Measurements from ENCODE around the gene NKX2-8. TPM values are rescaled to one million over a fixed set of nuclear protein-coding genes. Genes with fewer than 3 reads are reported as not detected.
A peak's percentile ranks its signal among the peaks of the same experiment; 100 is the strongest.

The NKX2-8 gene
- total and polyA plus RNA-seq, 10 donors, result not detected

GRCh38 chr14:36579001-36579555 lies 3.3 kb downstream of the NKX2-8 start:
- Histone ChIP-seq H3K9me3 (no peaks in the 10 kb centered on the region), H3K27me3 (replicated peaks in 1 of 7) (peaks cover 3 to 94% (median 61%) of the 10 kb centered on the region in 7 donors), H3K36me3 (no peaks in the 10 kb centered on the region), H3K4me1 (peaks cover 11 to 33% (median 21%) of the 10 kb centered on the region in 6 donors), H3K4me3 (no peak overlapping the region), H3K27ac (no peak overlapping the region)
- WGBS, 5 donors, result 32 to 42% (median 38%) methylated on average over 4 of the region's 4 CpGs
- no peak for TF ChIP-seq POLR2A (IDR thresholded peaks at IDR 0.05)
- TF ChIP-seq CTCF (IDR thresholded peaks at IDR 0.05 in 8 of 11, conservative IDR thresholded peaks at IDR 0.05 in 3 of 11), result no peak
- no peak for TF ChIP-seq POLR2AphosphoS5 (IDR thresholded peaks at IDR 0.05)
- no peak for DNase-seq
- intact Hi-C loops (cut with DNase I; ENCODE audit: low total_unique reads), result no loop called here

GRCh38 chr14:36570065-36570464 lies 12.3 kb downstream of the NKX2-8 start:
- no peaks in the 10 kb centered on the region for H3K36me3 ChIP-seq
- peaks cover 0 to 29% (median 0%) of the 10 kb centered on the region in 7 donors for H3K27me3 ChIP-seq (replicated peaks in 1 of 7)
- no peaks in the 10 kb centered on the region for H3K9me3 ChIP-seq
- intact Hi-C loops (cut with DNase I; ENCODE audit: low total_unique reads), result no loop called here
- DNase-seq, result no peak
- no peak overlapping the region for H3K4me3 ChIP-seq
- H3K27ac ChIP-seq, result no peak overlapping the region
- no peaks in the 10 kb centered on the region for H3K4me1 ChIP-seq
- TF ChIP-seq POLR2AphosphoS5 (IDR thresholded peaks at IDR 0.05), result no peak
- no peak for TF ChIP-seq POLR2A (IDR thresholded peaks at IDR 0.05)
- no peak for TF ChIP-seq CTCF (IDR thresholded peaks at IDR 0.05 in 8 of 11, conservative IDR thresholded peaks at IDR 0.05 in 3 of 11)
- 34 to 70% (median 41%) methylated on average over 2 of the region's 2 CpGs for WGBS, 5 donors

- Histone ChIP-seq H3K9me3 (no peaks in the 10 kb centered on the region), H3K27ac (no peak overlapping the region), H3K4me3 (no peak overlapping the region), H3K4me1 (no peaks in the 10 kb centered on the region), H3K27me3 (replicated peaks in 1 of 7) (peaks cover 0 to 18% (median 5%) of the 10 kb centered on the region in 7 donors), H3K36me3 (no peaks in the 10 kb centered on the region)
- WGBS, 5 donors, result 55 to 62% (median 60%) methylated on average over 9 of the region's 9 CpGs
- intact Hi-C loops (cut with DNase I; ENCODE audit: low total_unique reads), result loop anchor here (10.0 kb wide), 1 partner anchor 388 kb away; no protein-coding TSS in a partner anchor
- TF ChIP-seq POLR2AphosphoS5 (IDR thresholded peaks at IDR 0.05) (no peak), CTCF (IDR thresholded peaks at IDR 0.05 in 8 of 11, conservative IDR thresholded peaks at IDR 0.05 in 3 of 11) (peak in 10 of 11 experiments; percentile 5 to 64 (median 46)), POLR2A (IDR thresholded peaks at IDR 0.05) (no peak)
- no peak for DNase-seq
Observed at GRCh38 chr14:36556811-36557433, 25.5 kb downstream of the NKX2-8 start.

GRCh38 chr14:36555998-36556743 lies 26.2 kb downstream of the NKX2-8 start:
- Histone ChIP-seq H3K9me3 (no peaks in the 10 kb centered on the region), H3K4me1 (no peaks in the 10 kb centered on the region), H3K27me3 (replicated peaks in 1 of 7) (peaks cover 0 to 14% (median 0%) of the 10 kb centered on the region in 7 donors), H3K4me3 (no peak overlapping the region), H3K36me3 (no peaks in the 10 kb centered on the region), H3K27ac (no peak overlapping the region)
- intact Hi-C loops (cut with DNase I; ENCODE audit: low total_unique reads), result loop anchor here (10.0 kb wide), 1 partner anchor 389 kb away; no protein-coding TSS in a partner anchor
- 76 to 86% (median 83%) methylated on average over 6 of the region's 6 CpGs for WGBS, 5 donors
- TF ChIP-seq POLR2AphosphoS5 (IDR thresholded peaks at IDR 0.05) (no peak), POLR2A (IDR thresholded peaks at IDR 0.05) (no peak), CTCF (IDR thresholded peaks at IDR 0.05 in 8 of 11, conservative IDR thresholded peaks at IDR 0.05 in 3 of 11) (no peak)
- no peak for DNase-seq

Measured in spleen (tissue), 11 donors.